ENCODE results near the gene CFHR1. TPM values are rescaled to one million over a fixed set of nuclear protein-coding genes. Genes with fewer than 3 reads are reported as not detected.
"Not testable (repeated sequence)": the region's sequence is repeated elsewhere in the genome, so short reads cannot be mapped to it uniquely, and the experiment has no call there.

Gene CFHR1
- not detected in 2 replicates for total RNA-seq (2014; rRNA removed; shearing (Covaris generic))
- 0.47 and 0.74 TPM in 2 replicates for polyA plus RNA-seq (2016; fragmentation: Nextera tagmentation; extraction: Ambion mirVana)

DNA sequence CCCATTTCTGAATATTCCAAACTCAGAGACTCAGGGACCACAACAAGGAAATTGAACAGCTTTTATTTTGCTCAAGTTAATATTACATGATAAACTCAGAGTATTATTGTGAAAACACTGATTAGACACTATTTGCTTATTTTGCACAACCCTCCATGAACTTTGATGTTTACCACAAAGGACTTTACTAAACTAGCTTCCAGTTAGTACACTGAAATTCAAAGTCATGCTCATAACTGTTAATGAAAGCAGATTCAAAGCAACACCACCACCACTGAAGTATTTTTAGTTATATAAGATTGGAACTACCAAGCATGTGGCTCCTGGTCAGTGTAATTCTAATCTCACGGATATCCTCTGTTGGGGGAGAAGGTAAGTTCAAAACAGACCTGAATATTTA is at the start of gene CFHR1:
Gene CFHR1 (plus strand): TSS at position 201 of the 400 bp plus-strand sequence. CDS start 114 bp downstream, at position 315.
- H3K36me3 ChIP-seq (ENCODE audit: low read depth); H3K4me1 ChIP-seq (ENCODE audit: insufficient read depth); H2AFZ ChIP-seq; DNase-seq; H3K79me2 ChIP-seq (ENCODE audit: insufficient read depth); H3K9me2 ChIP-seq (ENCODE audit: insufficient read depth); H3K27me3 ChIP-seq (replicated peaks; ENCODE audit: insufficient read depth); H4K20me1 ChIP-seq (ENCODE audit: insufficient read depth); H3K27ac ChIP-seq; H3K9ac ChIP-seq; H3K9me3 ChIP-seq (ENCODE audit: low read depth); in situ Hi-C loops (cut with MboI); H3F3A ChIP-seq (ENCODE audit: insufficient read depth); H3K4me3 ChIP-seq; H3K4me2 ChIP-seq (ENCODE audit: unreplicated experiment): not testable (repeated sequence)
- WGBS, 2 experiments (ENCODE audit: low coverage in 1 of 2, low lambda C conversion rate in 2 of 2, missing lambda C conversion rate in 2 of 2): no CpG with 5 or more reads among the region's 1 CpG

DNA sequence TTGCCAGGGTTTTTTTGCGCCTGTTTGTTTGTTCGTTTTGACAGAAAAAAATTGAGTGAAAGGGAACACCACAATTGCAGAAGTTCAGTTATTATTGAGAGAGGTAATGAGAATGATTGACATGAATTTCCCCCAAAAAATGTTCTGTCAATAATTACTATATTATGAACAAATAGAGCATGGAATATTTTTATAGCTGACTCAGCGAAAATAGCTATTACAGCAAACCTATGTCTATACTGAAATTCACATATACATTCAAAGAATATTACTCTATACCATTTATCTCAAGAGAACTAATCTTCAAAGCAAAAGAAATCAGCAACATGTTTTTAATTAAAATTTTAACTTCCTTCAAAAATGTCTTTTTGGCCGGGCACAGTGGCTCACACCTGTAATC is 49.7 kb upstream of the CFHR1 start:
- H3K4me2 ChIP-seq (ENCODE audit: unreplicated experiment); H3K79me2 ChIP-seq (ENCODE audit: insufficient read depth); H3K27me3 ChIP-seq (replicated peaks; ENCODE audit: insufficient read depth); H4K20me1 ChIP-seq (ENCODE audit: insufficient read depth); H2AFZ ChIP-seq; H3K9me2 ChIP-seq (ENCODE audit: insufficient read depth); H3K4me1 ChIP-seq (ENCODE audit: insufficient read depth); H3K36me3 ChIP-seq (ENCODE audit: low read depth); H3K4me3 ChIP-seq; H3F3A ChIP-seq (ENCODE audit: insufficient read depth); DNase-seq; H3K9me3 ChIP-seq (ENCODE audit: low read depth); H3K27ac ChIP-seq; H3K9ac ChIP-seq; in situ Hi-C loops (cut with MboI): not testable (repeated sequence)
- WGBS, 2 experiments (ENCODE audit: low coverage in 1 of 2, low lambda C conversion rate in 2 of 2, missing lambda C conversion rate in 2 of 2): 73% methylated on average over 4 of the region's 4 CpGs

DNA sequence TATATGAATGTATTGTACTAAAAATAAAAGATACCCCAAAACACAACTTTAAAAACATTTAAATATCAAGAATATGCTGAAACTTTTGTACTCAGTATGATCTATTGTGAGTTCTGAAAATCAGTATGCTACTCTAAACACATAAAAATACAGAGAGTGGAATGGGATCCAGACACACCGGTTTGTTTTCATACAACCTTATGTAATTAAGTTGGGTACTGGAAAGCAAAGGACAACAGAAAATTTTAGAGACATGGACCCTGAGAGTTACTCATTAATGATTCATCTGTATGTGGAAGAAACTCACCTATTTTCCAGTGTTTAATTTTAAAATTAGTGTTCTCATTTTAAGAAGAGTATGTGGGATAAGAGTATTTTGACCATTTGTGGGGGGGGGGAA is 45.8 kb upstream of the CFHR1 start:
- Histone ChIP-seq H3F3A (ENCODE audit: insufficient read depth) (no peaks in the 10 kb centered on the region), H3K9ac (no peak overlapping the region), H3K9me2 (ENCODE audit: insufficient read depth) (no peaks in the 10 kb centered on the region), H3K27me3 (replicated peaks; ENCODE audit: insufficient read depth) (no peaks in the 10 kb centered on the region), H3K4me2 (ENCODE audit: unreplicated experiment) (no peak overlapping the region), H3K4me3 (no peak overlapping the region), H3K79me2 (ENCODE audit: insufficient read depth) (no peaks in the 10 kb centered on the region), H3K9me3 (ENCODE audit: low read depth) (no peaks in the 10 kb centered on the region), H3K4me1 (ENCODE audit: insufficient read depth) (no peaks in the 10 kb centered on the region), H2AFZ (no peak overlapping the region), H4K20me1 (ENCODE audit: insufficient read depth) (no peaks in the 10 kb centered on the region), H3K27ac (no peak overlapping the region), H3K36me3 (ENCODE audit: low read depth) (no peaks in the 10 kb centered on the region)
- WGBS, 2 experiments (ENCODE audit: low coverage in 1 of 2, low lambda C conversion rate in 2 of 2, missing lambda C conversion rate in 2 of 2): 29 to 36% methylated on average over 1 of the region's 1 CpG
- in situ Hi-C loops (cut with MboI): no loop called here
- no peak for TF ChIP-seq EZH2phosphoT487 (IDR thresholded peaks at IDR 0.05; ENCODE audit: insufficient read depth, low read depth)
- TF ChIP-seq EZH2 (IDR thresholded peaks at IDR 0.05; ENCODE audit: insufficient read depth, poor library complexity, severe bottlenecking): no peak
- DNase-seq: no peak

DNA sequence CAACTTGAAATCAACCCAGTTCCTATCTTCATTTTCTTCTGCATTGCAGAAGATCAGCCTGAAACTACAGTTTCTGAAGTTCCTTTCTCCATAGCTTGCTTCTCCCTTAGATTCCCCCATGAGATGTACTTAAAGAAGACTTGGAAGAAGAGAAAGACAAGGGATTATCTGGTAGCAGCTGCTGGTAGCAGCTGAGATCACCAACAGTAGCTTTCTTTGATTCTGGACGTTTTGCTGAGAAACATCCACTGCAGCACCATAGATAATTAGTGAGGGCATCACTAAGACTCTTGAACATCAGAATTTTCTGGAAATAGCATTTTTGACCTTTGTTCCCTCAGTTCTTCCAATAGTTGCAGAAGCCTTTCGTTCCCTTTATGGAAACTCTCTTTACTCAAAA is 45.4 kb upstream of the CFHR1 start:
- H3K27ac ChIP-seq: no peak overlapping the region
- H3K4me1 ChIP-seq (ENCODE audit: insufficient read depth): no peaks in the 10 kb centered on the region
- H3K4me2 ChIP-seq (ENCODE audit: unreplicated experiment): no peak overlapping the region
- no peaks in the 10 kb centered on the region for H3K79me2 ChIP-seq (ENCODE audit: insufficient read depth)
- no peaks in the 10 kb centered on the region for H4K20me1 ChIP-seq (ENCODE audit: insufficient read depth)
- in situ Hi-C loops (cut with MboI): no loop called here
- no peaks in the 10 kb centered on the region for H3K27me3 ChIP-seq (replicated peaks; ENCODE audit: insufficient read depth)
- H3K9ac ChIP-seq: no peak overlapping the region
- H2AFZ ChIP-seq: no peak overlapping the region
- H3K4me3 ChIP-seq: no peak overlapping the region
- H3K9me3 ChIP-seq (ENCODE audit: low read depth): no peaks in the 10 kb centered on the region
- no peaks in the 10 kb centered on the region for H3F3A ChIP-seq (ENCODE audit: insufficient read depth)
- no peak for TF ChIP-seq EZH2 (IDR thresholded peaks at IDR 0.05; ENCODE audit: insufficient read depth, poor library complexity, severe bottlenecking)
- TF ChIP-seq EZH2phosphoT487 (IDR thresholded peaks at IDR 0.05; ENCODE audit: insufficient read depth, low read depth): no peak
- 4 to 6% methylated on average over 2 of the region's 2 CpGs for WGBS, 2 experiments (ENCODE audit: low coverage in 1 of 2, low lambda C conversion rate in 2 of 2, missing lambda C conversion rate in 2 of 2)
- no peaks in the 10 kb centered on the region for H3K36me3 ChIP-seq (ENCODE audit: low read depth)
- no peaks in the 10 kb centered on the region for H3K9me2 ChIP-seq (ENCODE audit: insufficient read depth)
- DNase-seq: no peak

DNA sequence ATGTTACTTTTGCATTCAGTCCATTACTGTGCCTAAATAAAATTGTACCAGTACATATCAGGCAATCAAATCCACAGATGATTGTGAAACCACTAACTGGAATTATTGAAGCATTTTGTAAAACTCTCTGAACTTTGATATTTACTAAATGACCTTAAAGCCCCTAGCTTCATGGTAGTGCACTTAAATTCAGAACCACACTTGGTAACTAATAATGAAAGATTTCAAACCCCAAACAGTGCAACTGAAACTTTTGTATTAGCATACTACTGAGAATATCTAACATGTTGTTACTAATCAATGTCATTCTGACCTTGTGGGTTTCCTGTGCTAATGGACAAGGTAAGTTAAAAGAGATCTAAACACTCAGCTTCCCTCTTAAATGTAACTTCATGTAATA is 44.9 kb upstream of the CFHR1 start, which contains the start of gene CFHR3:
Gene CFHR3 (plus strand): TSS at position 238 of the 400 bp plus-strand sequence. CDS start 47 bp downstream, at position 285.
- Histone ChIP-seq H3K27ac (no peak within 1 kb of the TSS), H3K27me3 (replicated peaks; ENCODE audit: insufficient read depth) (no peaks in the 10 kb centered on the region), H3K9ac (no peak within 1 kb of the TSS), H3F3A (ENCODE audit: insufficient read depth) (no peaks in the 10 kb centered on the region), H3K9me3 (ENCODE audit: low read depth) (no peaks in the 10 kb centered on the region), H4K20me1 (ENCODE audit: insufficient read depth) (no peaks in the 10 kb centered on the region), H3K79me2 (ENCODE audit: insufficient read depth) (no peaks in the 10 kb centered on the region), H3K4me2 (ENCODE audit: unreplicated experiment) (no peak within 1 kb of the TSS), H3K4me1 (ENCODE audit: insufficient read depth) (no peaks in the 10 kb centered on the region), H3K4me3 (no peak within 1 kb of the TSS), H2AFZ (no peak within 1 kb of the TSS), H3K36me3 (ENCODE audit: low read depth) (no peaks in the 10 kb centered on the region), H3K9me2 (ENCODE audit: insufficient read depth) (no peaks in the 10 kb centered on the region)
- no peak for TF ChIP-seq EZH2 (IDR thresholded peaks at IDR 0.05; ENCODE audit: insufficient read depth, poor library complexity, severe bottlenecking)
- TF ChIP-seq EZH2phosphoT487 (IDR thresholded peaks at IDR 0.05; ENCODE audit: insufficient read depth, low read depth): no peak
- no peak for DNase-seq
- in situ Hi-C loops (cut with MboI): no loop called here

Data from GM23248 (cell line).